ENCODE measurements around the gene SMIM31. TPM values are rescaled to one million over a fixed set of nuclear protein-coding genes. Genes with fewer than 3 reads are reported as not detected.

Gene SMIM31
- total RNA-seq (2022) (1.9 and 4.2 TPM in 2 replicates), Bru-seq, nascent RNA (percentile 49 among the genes with signal in this experiment), BruChase-seq, experiment 1, labeled RNA remaining after a 6-hour chase (percentile 32 among the genes with signal in this experiment), BruChase-seq, experiment 2, labeled RNA remaining after a 2-hour chase (percentile 28 among the genes with signal in this experiment)
- long read RNA-seq, transcript SMIM31-201 (3 exons, 3,123 nt): major isoform, 5 of 7 reads
- long read RNA-seq, partial matches to known transcripts: 0 of 7 reads
- long read RNA-seq, other reads (novel, unspliced or antisense): 2 of 7 reads

DNA sequence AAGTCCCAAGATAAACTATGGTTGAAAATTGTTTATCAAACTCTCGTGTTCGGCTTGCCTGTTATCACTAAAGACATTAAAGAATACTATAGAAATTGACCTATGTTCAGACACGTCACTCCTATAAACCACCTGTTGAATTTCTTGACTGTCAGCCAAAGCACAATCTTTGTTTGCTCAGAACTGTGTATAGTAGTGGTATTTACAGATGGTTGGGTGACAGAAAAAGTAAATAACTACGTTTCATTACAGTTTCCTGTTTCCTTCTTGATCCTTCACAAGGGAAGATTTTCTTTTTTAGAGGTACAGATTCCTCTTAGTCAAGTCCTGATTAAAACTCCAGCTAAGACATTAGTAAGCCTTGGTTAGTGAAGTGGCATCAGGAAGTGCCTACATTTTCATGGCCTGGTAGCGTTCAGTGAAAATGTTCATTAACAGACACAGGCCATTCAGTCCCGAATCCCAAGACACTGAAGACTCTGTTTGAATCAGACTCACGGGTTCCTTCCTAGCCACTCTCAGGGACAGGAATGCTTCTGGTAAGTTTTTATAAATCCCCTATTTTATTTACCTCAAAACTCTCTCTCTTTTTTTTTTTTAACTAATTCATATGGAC is at the start of gene SMIM31:
TSS of gene SMIM31 (plus strand) at position 259 of the 616 bp plus-strand sequence. CDS start 16,313 bp downstream, outside the sequence.
- BruUV-seq (replicated peaks): TSS peak; percentile 85
- H3K4me3 Mint-ChIP-seq (ENCODE audit: low read depth, unreplicated experiment): peak within 1 kb of the TSS; percentile 50
- H3K27ac Mint-ChIP-seq (ENCODE audit: unreplicated experiment): peak within 1 kb of the TSS; percentile 83
- CTCF ChIA-PET: no interaction called here
- TF ChIP-seq, protein P1, sequence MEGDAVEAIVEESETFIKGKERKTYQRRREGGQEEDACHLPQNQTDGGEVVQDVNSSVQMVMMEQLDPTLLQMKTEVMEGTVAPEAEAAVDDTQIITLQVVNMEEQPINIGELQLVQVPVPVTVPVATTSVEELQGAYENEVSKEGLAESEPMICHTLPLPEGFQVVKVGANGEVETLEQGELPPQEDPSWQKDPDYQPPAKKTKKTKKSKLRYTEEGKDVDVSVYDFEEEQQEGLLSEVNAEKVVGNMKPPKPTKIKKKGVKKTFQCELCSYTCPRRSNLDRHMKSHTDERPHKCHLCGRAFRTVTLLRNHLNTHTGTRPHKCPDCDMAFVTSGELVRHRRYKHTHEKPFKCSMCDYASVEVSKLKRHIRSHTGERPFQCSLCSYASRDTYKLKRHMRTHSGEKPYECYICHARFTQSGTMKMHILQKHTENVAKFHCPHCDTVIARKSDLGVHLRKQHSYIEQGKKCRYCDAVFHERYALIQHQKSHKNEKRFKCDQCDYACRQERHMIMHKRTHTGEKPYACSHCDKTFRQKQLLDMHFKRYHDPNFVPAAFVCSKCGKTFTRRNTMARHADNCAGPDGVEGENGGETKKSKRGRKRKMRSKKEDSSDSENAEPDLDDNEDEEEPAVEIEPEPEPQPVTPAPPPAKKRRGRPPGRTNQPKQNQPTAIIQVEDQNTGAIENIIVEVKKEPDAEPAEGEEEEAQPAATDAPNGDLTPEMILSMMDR (IDR thresholded peaks at IDR 0.05; ENCODE audit: unreplicated experiment): no peak
- H3K9me3 Mint-ChIP-seq (ENCODE audit: low read depth, unreplicated experiment): peaks cover 2% of the 10 kb centered on the region
- DNase-seq: peak; percentile 12
- peaks cover 24% of the 10 kb centered on the region for H3K27me3 Mint-ChIP-seq (ENCODE audit: unreplicated experiment)
- no peaks in the 10 kb centered on the region for H3K4me1 Mint-ChIP-seq (ENCODE audit: low read depth, unreplicated experiment)
- intact Hi-C loops (cut with micrococcal nuclease; ENCODE audit: unreplicated experiment): no loop called here
- no peaks in the 10 kb centered on the region for H3K36me3 Mint-ChIP-seq (ENCODE audit: insufficient read depth, unreplicated experiment)

DNA sequence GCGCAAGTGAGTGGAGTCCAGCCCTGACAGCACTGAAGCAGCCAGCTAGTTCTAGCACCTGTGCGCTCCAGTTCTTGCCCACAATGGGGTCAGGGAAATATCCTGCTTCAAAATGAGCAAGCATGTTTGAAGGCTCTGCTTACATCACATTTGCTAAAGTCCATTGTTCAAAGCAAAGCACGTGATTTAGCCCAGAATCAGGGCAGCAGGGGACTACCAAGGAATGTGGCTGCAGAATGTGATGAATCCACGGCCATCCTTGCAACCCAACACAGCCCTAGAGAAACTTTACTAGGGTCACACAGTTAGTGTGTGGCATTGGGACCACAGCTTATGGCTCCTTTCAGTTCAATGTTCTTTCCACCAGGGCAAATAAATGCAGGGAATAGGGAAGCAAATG is 47.3 kb upstream of the SMIM31 start:
- no TSS peak for BruUV-seq (replicated peaks)
- no peak for DNase-seq
- H3K27me3 Mint-ChIP-seq (ENCODE audit: unreplicated experiment): no peaks in the 10 kb centered on the region
- H3K27ac Mint-ChIP-seq (ENCODE audit: unreplicated experiment): no peak overlapping the region
- TF ChIP-seq, protein P1 (IDR thresholded peaks at IDR 0.05; ENCODE audit: unreplicated experiment): no peak
- H3K9me3 Mint-ChIP-seq (ENCODE audit: low read depth, unreplicated experiment): peaks cover 3% of the 10 kb centered on the region
- no peaks in the 10 kb centered on the region for H3K36me3 Mint-ChIP-seq (ENCODE audit: insufficient read depth, unreplicated experiment)
- no peak overlapping the region for H3K4me3 Mint-ChIP-seq (ENCODE audit: low read depth, unreplicated experiment)
- CTCF ChIA-PET: no interaction called here
- intact Hi-C loops (cut with micrococcal nuclease; ENCODE audit: unreplicated experiment): no loop called here
- H3K4me1 Mint-ChIP-seq (ENCODE audit: low read depth, unreplicated experiment): no peaks in the 10 kb centered on the region

DNA sequence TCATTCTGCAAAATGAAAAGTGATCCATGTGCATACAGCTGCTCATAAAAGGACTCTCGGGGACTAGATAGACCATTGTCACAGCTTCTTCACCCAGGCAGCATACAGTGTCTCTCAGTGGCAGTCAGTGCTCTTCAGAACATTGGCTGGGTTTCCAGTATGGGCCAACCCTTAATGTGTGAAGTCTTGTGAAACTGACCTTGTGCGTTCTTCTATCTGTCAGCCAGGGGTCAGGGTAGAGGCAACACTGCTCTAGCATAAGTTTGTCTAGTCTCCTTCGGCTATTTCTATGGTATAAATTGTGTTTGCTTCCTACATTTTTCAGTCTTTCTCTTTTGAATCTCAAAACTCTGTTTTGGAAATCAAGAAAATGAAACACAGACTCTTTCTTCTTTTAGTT is 37.0 kb upstream of the SMIM31 start:
- Mint-ChIP-seq H3K4me1 (ENCODE audit: low read depth, unreplicated experiment) (no peaks in the 10 kb centered on the region), H3K27ac (ENCODE audit: unreplicated experiment) (no peak overlapping the region), H3K27me3 (ENCODE audit: unreplicated experiment) (no peaks in the 10 kb centered on the region), H3K36me3 (ENCODE audit: insufficient read depth, unreplicated experiment) (no peaks in the 10 kb centered on the region), H3K9me3 (ENCODE audit: low read depth, unreplicated experiment) (no peaks in the 10 kb centered on the region), H3K4me3 (ENCODE audit: low read depth, unreplicated experiment) (no peak overlapping the region)
- CTCF ChIA-PET: no interaction called here
- TF ChIP-seq, protein P1 (IDR thresholded peaks at IDR 0.05; ENCODE audit: unreplicated experiment): peak; percentile 15
- no TSS peak for BruUV-seq (replicated peaks)
- intact Hi-C loops (cut with micrococcal nuclease; ENCODE audit: unreplicated experiment): no loop called here
- DNase-seq: no peak

DNA sequence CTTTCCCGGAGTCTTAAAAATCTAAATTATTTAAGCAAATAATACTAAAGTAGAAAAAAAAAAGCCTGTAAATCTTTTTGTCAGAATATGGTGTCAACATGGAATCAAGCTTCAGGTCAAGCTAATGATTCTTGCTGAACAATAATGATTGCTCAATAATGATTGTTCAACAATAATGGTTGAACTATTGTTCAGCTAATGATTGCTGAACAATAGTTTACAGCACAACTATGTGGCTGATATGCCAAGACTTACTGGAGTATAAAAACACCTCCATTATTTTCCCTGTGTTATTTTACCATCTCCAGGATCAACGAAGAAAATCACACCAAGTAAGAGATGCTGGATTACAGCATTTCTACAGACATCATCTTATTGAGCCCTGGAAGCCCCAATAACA is 35.1 kb upstream of the SMIM31 start:
- no peak for DNase-seq
- no peaks in the 10 kb centered on the region for H3K9me3 Mint-ChIP-seq (ENCODE audit: low read depth, unreplicated experiment)
- H3K27ac Mint-ChIP-seq (ENCODE audit: unreplicated experiment): no peak overlapping the region
- no peaks in the 10 kb centered on the region for H3K4me1 Mint-ChIP-seq (ENCODE audit: low read depth, unreplicated experiment)
- H3K36me3 Mint-ChIP-seq (ENCODE audit: insufficient read depth, unreplicated experiment): no peaks in the 10 kb centered on the region
- no peak overlapping the region for H3K4me3 Mint-ChIP-seq (ENCODE audit: low read depth, unreplicated experiment)
- BruUV-seq (replicated peaks): no TSS peak
- TF ChIP-seq, protein P1 (IDR thresholded peaks at IDR 0.05; ENCODE audit: unreplicated experiment): no peak
- intact Hi-C loops (cut with micrococcal nuclease; ENCODE audit: unreplicated experiment): no loop called here
- no peaks in the 10 kb centered on the region for H3K27me3 Mint-ChIP-seq (ENCODE audit: unreplicated experiment)
- CTCF ChIA-PET: no interaction called here

All from Calu3 (cell line).